ENCODE results near the gene RAX. TPM values are rescaled to one million over a fixed set of nuclear protein-coding genes. Genes with fewer than 3 reads are reported as not detected.

RAX gene
- total and polyA plus RNA-seq, 2 donors (not counting 1 experiment from before 2014, with no cell fraction given), result not detected

- H3K27ac ChIP-seq (ENCODE audit: insufficient read depth, low read length), result no peak overlapping the region
- H3K27me3 ChIP-seq (ENCODE audit: control insufficient read depth, insufficient read depth, low read length), result peaks cover 19% of the 10 kb centered on the region
These were observed 27.5 kb upstream of the RAX start for GRCh38 chr18:59300676-59301285.

DNA sequence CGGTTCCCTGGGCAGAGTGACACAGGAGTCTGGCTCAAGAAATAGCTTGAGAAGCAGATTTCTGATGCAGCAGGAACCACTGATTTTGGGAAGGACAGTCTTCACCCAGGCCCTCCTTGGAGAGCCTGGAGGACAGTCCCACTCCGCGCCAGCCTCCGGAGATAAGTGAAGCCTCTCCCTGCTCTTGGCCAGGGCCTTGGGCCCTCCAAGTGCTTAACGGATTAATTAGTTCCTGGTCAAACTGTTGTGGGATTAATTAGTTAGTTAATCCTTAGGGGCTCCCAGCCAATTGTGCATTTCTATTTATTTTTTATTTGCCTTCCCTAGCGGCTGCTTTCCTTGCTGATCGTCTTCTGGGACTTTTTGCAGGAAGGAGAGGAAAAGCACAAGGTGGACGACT lies 25.6 kb upstream of the RAX start:
- Histone ChIP-seq H3K4me1 (ENCODE audit: control insufficient read depth, extremely low read depth, insufficient read depth, low read length) (no peaks in the 10 kb centered on the region), H2AFZ (ENCODE audit: low read length) (no peak overlapping the region), H3K9me3 (ENCODE audit: control insufficient read depth, insufficient read depth, low read depth, low read length) (no peaks in the 10 kb centered on the region), H3K9ac (ENCODE audit: insufficient read depth, low read length) (no peak overlapping the region), H3K4me3 (replicated peaks in 1 of 4; ENCODE audit: control extremely low read depth in 1 of 4, insufficient read depth in 1 of 4, low read depth in 3 of 4, low read length in 4 of 4) (no peak overlapping the region), H3K27me3 (ENCODE audit: control insufficient read depth, insufficient read depth, low read length) (peaks cover 28% of the 10 kb centered on the region), H3K36me3 (ENCODE audit: control insufficient read depth, insufficient read depth, low read length) (no peaks in the 10 kb centered on the region), H3K4me2 (ENCODE audit: extremely low read depth, insufficient read depth, low read length) (no peak overlapping the region), H3K27ac (ENCODE audit: insufficient read depth, low read length) (no peak overlapping the region), H4K20me1 (ENCODE audit: control insufficient read depth, extremely low read depth, insufficient read depth, low read length) (no peaks in the 10 kb centered on the region), H3K79me2 (ENCODE audit: control insufficient read depth, insufficient read depth, low read length) (no peaks in the 10 kb centered on the region)
- DNase-seq (ENCODE audit: low read depth in 2 of 2), result no peak
- TF ChIP-seq, protein P1, sequence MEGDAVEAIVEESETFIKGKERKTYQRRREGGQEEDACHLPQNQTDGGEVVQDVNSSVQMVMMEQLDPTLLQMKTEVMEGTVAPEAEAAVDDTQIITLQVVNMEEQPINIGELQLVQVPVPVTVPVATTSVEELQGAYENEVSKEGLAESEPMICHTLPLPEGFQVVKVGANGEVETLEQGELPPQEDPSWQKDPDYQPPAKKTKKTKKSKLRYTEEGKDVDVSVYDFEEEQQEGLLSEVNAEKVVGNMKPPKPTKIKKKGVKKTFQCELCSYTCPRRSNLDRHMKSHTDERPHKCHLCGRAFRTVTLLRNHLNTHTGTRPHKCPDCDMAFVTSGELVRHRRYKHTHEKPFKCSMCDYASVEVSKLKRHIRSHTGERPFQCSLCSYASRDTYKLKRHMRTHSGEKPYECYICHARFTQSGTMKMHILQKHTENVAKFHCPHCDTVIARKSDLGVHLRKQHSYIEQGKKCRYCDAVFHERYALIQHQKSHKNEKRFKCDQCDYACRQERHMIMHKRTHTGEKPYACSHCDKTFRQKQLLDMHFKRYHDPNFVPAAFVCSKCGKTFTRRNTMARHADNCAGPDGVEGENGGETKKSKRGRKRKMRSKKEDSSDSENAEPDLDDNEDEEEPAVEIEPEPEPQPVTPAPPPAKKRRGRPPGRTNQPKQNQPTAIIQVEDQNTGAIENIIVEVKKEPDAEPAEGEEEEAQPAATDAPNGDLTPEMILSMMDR (conservative IDR thresholded peaks at IDR 0.05 in 1 of 2, IDR thresholded peaks at IDR 0.05 in 1 of 2; ENCODE audit: low read depth in 1 of 2, low read length in 2 of 2), result no peak
- no peak for TF ChIP-seq EZH2 (IDR thresholded peaks at IDR 0.05; ENCODE audit: low read length, missing control alignments)

More at GRCh38 chr18:59300676-59301285, 27.5 kb upstream of the RAX start:
- Histone ChIP-seq H2AFZ (ENCODE audit: low read length) (no peak overlapping the region), H3K4me2 (ENCODE audit: extremely low read depth, insufficient read depth, low read length) (no peak overlapping the region), H3K9ac (ENCODE audit: insufficient read depth, low read length) (no peak overlapping the region), H3K79me2 (ENCODE audit: control insufficient read depth, insufficient read depth, low read length) (no peaks in the 10 kb centered on the region), H3K4me3 (replicated peaks in 1 of 4; ENCODE audit: control extremely low read depth in 1 of 4, insufficient read depth in 1 of 4, low read depth in 3 of 4, low read length in 4 of 4) (no peak overlapping the region), H3K4me1 (ENCODE audit: control insufficient read depth, extremely low read depth, insufficient read depth, low read length) (no peaks in the 10 kb centered on the region), H3K9me3 (ENCODE audit: control insufficient read depth, insufficient read depth, low read depth, low read length) (no peaks in the 10 kb centered on the region), H3K36me3 (ENCODE audit: control insufficient read depth, insufficient read depth, low read length) (no peaks in the 10 kb centered on the region), H4K20me1 (ENCODE audit: control insufficient read depth, extremely low read depth, insufficient read depth, low read length) (no peaks in the 10 kb centered on the region)
- no peak for DNase-seq (ENCODE audit: low read depth in 2 of 2)
- TF ChIP-seq, protein P1 (conservative IDR thresholded peaks at IDR 0.05 in 1 of 2, IDR thresholded peaks at IDR 0.05 in 1 of 2; ENCODE audit: low read depth in 1 of 2, low read length in 2 of 2), result no peak
- no peak for TF ChIP-seq EZH2 (IDR thresholded peaks at IDR 0.05; ENCODE audit: low read length, missing control alignments)

DNA sequence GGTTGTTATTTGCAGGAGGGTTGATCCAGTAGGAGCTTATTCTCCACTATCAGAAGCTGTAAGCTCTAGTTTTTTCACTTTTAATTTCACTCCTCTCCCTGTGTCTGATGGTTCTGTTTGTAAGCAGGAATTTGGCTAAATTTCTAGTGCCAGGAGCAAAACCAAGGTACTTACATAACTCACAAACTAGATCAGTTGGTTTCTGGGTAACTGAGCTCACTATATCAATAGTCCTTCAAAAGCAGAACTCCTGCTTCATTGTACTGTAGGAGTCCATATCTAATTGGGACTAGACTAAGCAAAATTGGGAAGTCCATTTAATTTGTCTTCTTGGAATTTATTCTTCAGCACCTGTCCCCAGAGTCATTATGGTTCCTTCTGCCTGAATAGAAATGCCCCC lies 20.1 kb upstream of the RAX start:
- TF ChIP-seq EZH2 (IDR thresholded peaks at IDR 0.05; ENCODE audit: low read length, missing control alignments), result no peak
- TF ChIP-seq, protein P1 (conservative IDR thresholded peaks at IDR 0.05 in 1 of 2, IDR thresholded peaks at IDR 0.05 in 1 of 2; ENCODE audit: low read depth in 1 of 2, low read length in 2 of 2), result no peak
- Histone ChIP-seq H3K4me1 (ENCODE audit: control insufficient read depth, extremely low read depth, insufficient read depth, low read length) (no peaks in the 10 kb centered on the region), H3K27me3 (ENCODE audit: control insufficient read depth, insufficient read depth, low read length) (peaks cover 21% of the 10 kb centered on the region), H3K4me2 (ENCODE audit: extremely low read depth, insufficient read depth, low read length) (no peak overlapping the region), H3K36me3 (ENCODE audit: control insufficient read depth, insufficient read depth, low read length) (no peaks in the 10 kb centered on the region), H3K79me2 (ENCODE audit: control insufficient read depth, insufficient read depth, low read length) (no peaks in the 10 kb centered on the region), H4K20me1 (ENCODE audit: control insufficient read depth, extremely low read depth, insufficient read depth, low read length) (no peaks in the 10 kb centered on the region), H3K27ac (ENCODE audit: insufficient read depth, low read length) (no peak overlapping the region), H3K9me3 (ENCODE audit: control insufficient read depth, insufficient read depth, low read depth, low read length) (no peaks in the 10 kb centered on the region), H3K4me3 (replicated peaks in 1 of 4; ENCODE audit: control extremely low read depth in 1 of 4, insufficient read depth in 1 of 4, low read depth in 3 of 4, low read length in 4 of 4) (no peak overlapping the region), H2AFZ (ENCODE audit: low read length) (no peak overlapping the region), H3K9ac (ENCODE audit: insufficient read depth, low read length) (no peak overlapping the region)
- DNase-seq (ENCODE audit: low read depth in 2 of 2), result no peak

Data from fibroblast of lung (primary cell).